Measurements from ENCODE around the gene PTTG1IP. TPM values are rescaled to one million over a fixed set of nuclear protein-coding genes. Genes with fewer than 3 reads are reported as not detected.

PTTG1IP gene
- total and polyA plus RNA-seq, 2 of the 13 experiments (the other 11 are each of a cell fraction or from before 2014, with no cell fraction given) = 161 to 700 TPM

- TF ChIP-seq NR2F2 (IDR thresholded peaks at IDR 0.05; ENCODE audit: borderline replicate concordance, low read depth) (no peak), SMAD1 (CRISPR knock-in tag; IDR thresholded peaks at IDR 0.05; ENCODE audit: borderline replicate concordance, low read depth) (no peak), SAFB2 (CRISPR knock-in tag; IDR thresholded peaks at IDR 0.05; ENCODE audit: borderline replicate concordance, low read depth) (peak; percentile 33; the same call in 1 of the 2 replicates), SALL2 (CRISPR knock-in tag; IDR thresholded peaks at IDR 0.05) (no peak), HIVEP1 (CRISPR knock-in tag; IDR thresholded peaks at IDR 0.05) (no peak), NCOA2 (CRISPR knock-in tag; IDR thresholded peaks at IDR 0.05) (peak; percentile 84), ZNF619 (CRISPR knock-in tag; IDR thresholded peaks at IDR 0.05) (no peak), ZNF747 (CRISPR knock-in tag; IDR thresholded peaks at IDR 0.05; ENCODE audit: borderline replicate concordance) (no peak), MAFG (CRISPR knock-in tag; IDR thresholded peaks at IDR 0.05) (no peak), HMGXB4 (CRISPR knock-in tag; IDR thresholded peaks at IDR 0.05; ENCODE audit: borderline replicate concordance in 1 of 2, low read depth in 1 of 2) (no peak; a peak in 1 of 4 replicates), ZNF496 (CRISPR knock-in tag; IDR thresholded peaks at IDR 0.05; ENCODE audit: insufficient replicate concordance) (no peak), SNAPC2 (CRISPR knock-in tag; IDR thresholded peaks at IDR 0.05) (no peak), TBP (CRISPR knock-in tag; IDR thresholded peaks at IDR 0.05) (no peak), NRL (CRISPR knock-in tag; IDR thresholded peaks at IDR 0.05; ENCODE audit: borderline replicate concordance) (no peak), NFIB (CRISPR knock-in tag; IDR thresholded peaks at IDR 0.05; ENCODE audit: borderline replicate concordance) (no peak), NFATC3 (CRISPR knock-in tag; IDR thresholded peaks at IDR 0.05) (no peak), ZNF12 (CRISPR knock-in tag; IDR thresholded peaks at IDR 0.05) (no peak), WIZ (CRISPR knock-in tag; IDR thresholded peaks at IDR 0.05) (no peak), BCL6 (CRISPR knock-in tag; IDR thresholded peaks at IDR 0.05) (peak; percentile 70), ZNF367 (CRISPR knock-in tag; IDR thresholded peaks at IDR 0.05; ENCODE audit: borderline replicate concordance) (no peak), ZNF616 (CRISPR knock-in tag; IDR thresholded peaks at IDR 0.05; ENCODE audit: low read depth) (no peak), RELA (CRISPR knock-in tag; IDR thresholded peaks at IDR 0.05) (no peak), SP5 (CRISPR knock-in tag; IDR thresholded peaks at IDR 0.05; ENCODE audit: borderline replicate concordance, low read depth) (no peak; the same call in 1 of the 2 replicates), NR2F1 (CRISPR knock-in tag; IDR thresholded peaks at IDR 0.05) (peak; percentile 63 to 79; a peak in 3 of 4 replicates), ZNF501 (CRISPR knock-in tag; IDR thresholded peaks at IDR 0.05) (no peak), SIX1 (CRISPR knock-in tag; IDR thresholded peaks at IDR 0.05; ENCODE audit: borderline replicate concordance) (no peak)
These were observed 4.8 kb upstream of the PTTG1IP start (continued) for GRCh38 chr21:44878053-44878982.

All from HepG2 (cell line).